ENCODE measurements around the gene RPL3. TPM values are rescaled to one million over a fixed set of nuclear protein-coding genes. Genes with fewer than 3 reads are reported as not detected.

The RPL3 gene
- total and polyA plus RNA-seq, 3 donors from 2014 or later: 1,087 to 2,075 (median 2,042) TPM

DNA sequence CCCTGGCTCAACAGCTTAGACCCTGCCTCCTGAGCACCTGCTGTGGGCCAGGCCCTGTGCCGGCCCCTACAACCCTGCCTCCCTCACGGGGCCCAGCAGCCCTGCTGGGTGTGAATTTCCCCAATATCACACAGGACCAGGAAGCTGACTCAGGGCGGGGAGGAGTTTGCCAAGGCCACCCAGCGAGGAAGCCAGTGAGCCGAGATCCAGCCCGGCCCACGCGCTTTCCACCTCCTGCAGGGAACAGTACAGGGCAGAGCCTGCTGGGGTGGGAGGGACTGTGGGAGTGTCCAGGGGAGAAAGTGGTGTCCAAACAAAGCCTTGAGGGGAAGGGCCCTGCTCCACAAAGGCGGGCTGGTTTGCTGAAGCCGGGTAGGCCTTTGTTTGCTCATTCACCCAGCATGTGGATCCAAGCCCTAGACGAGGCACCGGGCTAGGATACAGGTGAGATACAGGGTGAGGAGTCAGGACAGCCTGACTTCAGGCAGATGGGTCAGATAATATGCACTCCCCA, 26.8 kb downstream of the RPL3 start:
- 23 to 47% methylated on average over 3 to 12 of the region's 12 CpGs for WGBS, 2 donors
- intact Hi-C loops (cut with DNase I; ENCODE audit: low total_unique reads): no loop called here
- Histone ChIP-seq H3K27me3 (no peaks in the 10 kb centered on the region), H3K36me3 (ENCODE audit: low read depth, missing control alignments) (no peaks in the 10 kb centered on the region), H3K4me3 (no peak overlapping the region), H3K4me1 (peaks cover 45% of the 10 kb centered on the region), H3K27ac (peak overlapping the region; percentile 46 to 70), H3K9me3 (no peaks in the 10 kb centered on the region)
- DNase-seq: peak; percentile 97
- TF ChIP-seq, protein P1, sequence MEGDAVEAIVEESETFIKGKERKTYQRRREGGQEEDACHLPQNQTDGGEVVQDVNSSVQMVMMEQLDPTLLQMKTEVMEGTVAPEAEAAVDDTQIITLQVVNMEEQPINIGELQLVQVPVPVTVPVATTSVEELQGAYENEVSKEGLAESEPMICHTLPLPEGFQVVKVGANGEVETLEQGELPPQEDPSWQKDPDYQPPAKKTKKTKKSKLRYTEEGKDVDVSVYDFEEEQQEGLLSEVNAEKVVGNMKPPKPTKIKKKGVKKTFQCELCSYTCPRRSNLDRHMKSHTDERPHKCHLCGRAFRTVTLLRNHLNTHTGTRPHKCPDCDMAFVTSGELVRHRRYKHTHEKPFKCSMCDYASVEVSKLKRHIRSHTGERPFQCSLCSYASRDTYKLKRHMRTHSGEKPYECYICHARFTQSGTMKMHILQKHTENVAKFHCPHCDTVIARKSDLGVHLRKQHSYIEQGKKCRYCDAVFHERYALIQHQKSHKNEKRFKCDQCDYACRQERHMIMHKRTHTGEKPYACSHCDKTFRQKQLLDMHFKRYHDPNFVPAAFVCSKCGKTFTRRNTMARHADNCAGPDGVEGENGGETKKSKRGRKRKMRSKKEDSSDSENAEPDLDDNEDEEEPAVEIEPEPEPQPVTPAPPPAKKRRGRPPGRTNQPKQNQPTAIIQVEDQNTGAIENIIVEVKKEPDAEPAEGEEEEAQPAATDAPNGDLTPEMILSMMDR (IDR thresholded peaks at IDR 0.05): no peak
- no peak for TF ChIP-seq POLR2A (IDR thresholded peaks at IDR 0.05)

DNA sequence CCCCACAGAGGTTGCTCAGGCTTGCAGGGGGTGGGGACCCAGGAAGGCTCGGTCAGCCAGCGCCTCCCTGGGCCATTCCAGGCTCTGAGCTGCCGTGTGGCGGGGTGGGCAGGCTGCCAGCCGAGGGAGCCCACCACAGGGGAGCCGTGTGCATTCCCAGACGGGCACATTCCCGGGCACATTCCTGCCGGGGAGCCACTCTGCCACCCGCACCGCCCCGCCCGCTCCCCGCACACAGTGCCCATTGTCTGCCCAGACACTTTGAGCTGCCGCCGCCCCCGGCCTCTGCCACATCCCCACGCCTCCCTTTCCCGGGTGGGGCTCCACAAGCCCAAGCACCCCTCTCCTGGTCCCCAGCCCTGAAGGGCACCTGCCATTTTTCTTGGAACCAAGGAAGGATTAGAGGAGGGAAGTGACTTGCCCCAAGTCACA, 27.4 kb downstream of the RPL3 start:
- DNase-seq: peak; percentile 74
- H3K4me1 ChIP-seq: peaks cover 43% of the 10 kb centered on the region
- no peaks in the 10 kb centered on the region for H3K9me3 ChIP-seq
- H3K36me3 ChIP-seq (ENCODE audit: low read depth, missing control alignments): no peaks in the 10 kb centered on the region
- H3K27me3 ChIP-seq: no peaks in the 10 kb centered on the region
- no peak overlapping the region for H3K4me3 ChIP-seq
- 47 to 58% methylated on average over 13 to 19 of the region's 19 CpGs for WGBS, 2 donors
- intact Hi-C loops (cut with DNase I; ENCODE audit: low total_unique reads): no loop called here
- TF ChIP-seq, protein P1 (IDR thresholded peaks at IDR 0.05): no peak
- TF ChIP-seq POLR2A (IDR thresholded peaks at IDR 0.05): no peak
- H3K27ac ChIP-seq: peak overlapping the region; percentile 46 to 70

DNA sequence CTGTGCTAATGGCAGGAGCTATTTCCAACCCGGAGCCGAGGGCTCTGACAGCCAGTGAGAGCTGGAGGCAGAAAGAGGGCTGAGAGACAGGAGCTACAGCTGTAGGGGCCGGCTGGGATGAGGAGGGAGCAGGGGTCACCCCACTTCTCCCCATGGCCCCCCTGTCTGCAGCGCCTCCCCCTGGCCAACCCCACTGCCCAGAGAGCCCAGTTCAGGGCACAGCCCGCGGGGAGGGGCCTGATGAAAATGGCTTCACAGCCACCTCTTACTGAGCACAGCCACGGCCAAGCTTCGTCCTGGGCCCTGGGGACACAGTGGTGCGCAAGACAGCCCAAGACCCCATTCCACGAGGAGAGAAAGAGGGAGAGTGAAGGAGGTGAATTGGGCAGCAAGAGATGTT, 27.9 kb downstream of the RPL3 start:
- no peaks in the 10 kb centered on the region for H3K9me3 ChIP-seq
- no peaks in the 10 kb centered on the region for H3K36me3 ChIP-seq (ENCODE audit: low read depth, missing control alignments)
- intact Hi-C loops (cut with DNase I; ENCODE audit: low total_unique reads): no loop called here
- no peaks in the 10 kb centered on the region for H3K27me3 ChIP-seq
- DNase-seq: no peak
- 66 to 78% methylated on average over 10 of the region's 10 CpGs for WGBS, 2 donors
- peak overlapping the region; percentile 46 to 70 for H3K27ac ChIP-seq
- no peak overlapping the region for H3K4me3 ChIP-seq
- peaks cover 38% of the 10 kb centered on the region for H3K4me1 ChIP-seq
- TF ChIP-seq, protein P1 (IDR thresholded peaks at IDR 0.05): no peak
- no peak for TF ChIP-seq POLR2A (IDR thresholded peaks at IDR 0.05)

DNA sequence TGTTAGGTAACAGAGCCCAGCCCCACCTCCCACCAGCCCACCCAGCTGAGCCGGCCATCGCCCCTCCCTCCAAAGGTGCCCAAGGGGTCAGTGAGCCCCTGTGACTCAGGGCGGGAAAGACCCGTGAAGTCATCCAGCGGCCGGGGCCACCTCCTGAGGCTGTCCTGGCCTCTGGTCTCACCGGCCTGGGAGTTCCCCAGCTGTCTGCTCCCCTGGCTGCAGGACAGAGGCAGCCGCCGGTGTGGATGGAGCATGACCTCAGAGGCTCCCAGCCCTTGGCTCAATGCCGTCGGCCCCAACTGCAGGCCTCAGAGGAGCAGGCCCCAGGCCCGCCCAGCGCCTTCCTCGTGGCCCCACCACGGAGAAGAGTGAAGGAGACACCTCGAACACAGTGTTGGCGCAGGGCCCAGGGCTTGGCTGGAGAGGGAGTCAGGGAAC, 28.7 kb downstream of the RPL3 start:
- TF ChIP-seq, protein P1 (IDR thresholded peaks at IDR 0.05): no peak
- no peak for TF ChIP-seq POLR2A (IDR thresholded peaks at IDR 0.05)
- peak; percentile 86 for DNase-seq
- 7% methylated on average over 8 of the region's 17 CpGs; no CpG with 5 or more reads in 1 of the 2 donors for WGBS, 2 donors
- Histone ChIP-seq H3K27ac (peak overlapping the region; percentile 46 to 70), H3K36me3 (ENCODE audit: low read depth, missing control alignments) (no peaks in the 10 kb centered on the region), H3K4me1 (peaks cover 35% of the 10 kb centered on the region), H3K27me3 (no peaks in the 10 kb centered on the region), H3K9me3 (no peaks in the 10 kb centered on the region), H3K4me3 (no peak overlapping the region)
- intact Hi-C loops (cut with DNase I; ENCODE audit: low total_unique reads): no loop called here

Measured in testis (tissue), 3 donors.